Breast epithelium (tissue), 3 donors: ENCODE measurements around the gene TRMT10A.

Experiments used
- POLR2A ChIP-seq: fragments of 450-650 bp; IDR thresholded peaks from one replicate; pipeline ENCODE4 v1.6.1; 2016; ENCODE audit warnings: antibody characterized with exemption, mild to moderate bottlenecking, moderate library complexity
- POLR2AphosphoS5 ChIP-seq, 3 donors: sonication (generic); formaldehyde crosslinking; IDR thresholded peaks; one replicate each; pipeline ENCODE4 v1.6.1; 2017; ENCODE audit warnings: antibody characterized with exemption in 3 of 3
- TF ChIP-seq, protein P1 (sequence below), 3 donors: fragments of 450-650 bp; IDR thresholded peaks; one replicate each; pipeline ENCODE4 v1.5.1; 2016 to 2017; ENCODE audit warnings: antibody characterized with exemption in 3 of 3, mild to moderate bottlenecking in 3 of 3, moderate library complexity in 3 of 3

DNA sequence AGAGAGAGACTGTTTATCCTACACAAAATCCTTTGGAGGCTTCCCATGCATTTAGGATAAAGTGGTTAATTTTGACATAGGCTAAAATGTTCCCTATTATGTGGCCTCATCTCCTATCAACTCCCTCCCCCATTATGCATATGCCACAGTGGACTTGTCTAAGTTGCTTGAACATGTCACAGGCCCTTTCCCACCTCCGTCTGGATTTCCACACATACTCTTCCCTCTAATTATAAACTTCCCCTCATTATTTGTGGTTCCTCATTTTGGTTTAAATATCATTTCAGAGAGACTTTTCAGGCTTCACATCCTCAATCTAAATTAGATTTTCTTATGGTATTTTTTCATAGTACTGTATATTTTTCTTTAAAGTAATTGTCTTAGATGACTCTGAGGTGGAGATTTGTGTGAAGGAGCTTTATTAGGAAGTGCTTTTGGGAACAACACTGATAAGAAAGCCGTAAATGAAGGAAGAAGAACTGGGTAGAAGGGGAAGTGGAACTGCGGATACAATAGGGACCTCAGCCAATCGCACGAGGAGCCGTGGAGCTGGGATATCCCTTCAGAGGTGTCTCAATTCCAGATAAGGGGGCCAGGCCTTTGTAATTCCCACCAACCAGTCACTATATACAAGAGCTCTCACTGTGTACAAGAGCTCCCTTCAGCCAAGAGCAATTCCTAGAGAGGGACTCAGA is 45.1 kb downstream of the TRMT10A start:
- TF ChIP-seq, protein P1, sequence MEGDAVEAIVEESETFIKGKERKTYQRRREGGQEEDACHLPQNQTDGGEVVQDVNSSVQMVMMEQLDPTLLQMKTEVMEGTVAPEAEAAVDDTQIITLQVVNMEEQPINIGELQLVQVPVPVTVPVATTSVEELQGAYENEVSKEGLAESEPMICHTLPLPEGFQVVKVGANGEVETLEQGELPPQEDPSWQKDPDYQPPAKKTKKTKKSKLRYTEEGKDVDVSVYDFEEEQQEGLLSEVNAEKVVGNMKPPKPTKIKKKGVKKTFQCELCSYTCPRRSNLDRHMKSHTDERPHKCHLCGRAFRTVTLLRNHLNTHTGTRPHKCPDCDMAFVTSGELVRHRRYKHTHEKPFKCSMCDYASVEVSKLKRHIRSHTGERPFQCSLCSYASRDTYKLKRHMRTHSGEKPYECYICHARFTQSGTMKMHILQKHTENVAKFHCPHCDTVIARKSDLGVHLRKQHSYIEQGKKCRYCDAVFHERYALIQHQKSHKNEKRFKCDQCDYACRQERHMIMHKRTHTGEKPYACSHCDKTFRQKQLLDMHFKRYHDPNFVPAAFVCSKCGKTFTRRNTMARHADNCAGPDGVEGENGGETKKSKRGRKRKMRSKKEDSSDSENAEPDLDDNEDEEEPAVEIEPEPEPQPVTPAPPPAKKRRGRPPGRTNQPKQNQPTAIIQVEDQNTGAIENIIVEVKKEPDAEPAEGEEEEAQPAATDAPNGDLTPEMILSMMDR (IDR thresholded peaks at IDR 0.05): no peak
- TF ChIP-seq POLR2A: no peak
- no peak for TF ChIP-seq POLR2AphosphoS5 (IDR thresholded peaks at IDR 0.05)
